K562 treated with DMSO at 1 percent for 4 hours (cell line): ENCODE measurements around the gene SPTLC1. TPM values are rescaled to one million over a fixed set of nuclear protein-coding genes. Genes with fewer than 3 reads are reported as not detected.

ENCODE experiments used
- total RNA-seq: library from RNA; unstranded; fragments of 300-600 nt; gene quantifications from 2 replicates; pipeline ENCODE4 v1.2.3, GENCODE V29; 2022; ENCODE audit not compliant: insufficient read depth

The SPTLC1 gene
- 39.7 and 43.5 TPM in 2 replicates for total RNA-seq

GRCh38 chr9:92115071-92115858, at the start of gene SPTLC1:
TSS of gene SPTLC1 (minus strand) at chr9:92115413. CDS start at chr9:92115370, 43 bp downstream.

Other genes with a start within 250 kb of the SPTLC1 start
- gene ROR2, start 165.2 kb downstream of the SPTLC1 start, total RNA-seq, result 6.5 and 10.1 TPM in 2 replicates
- 190 and 201 TPM in 2 replicates for gene IARS1, start 178.3 kb upstream of the SPTLC1 start, total RNA-seq
- 17.1 and 20.2 TPM in 2 replicates for gene NOL8, start 209.9 kb upstream of the SPTLC1 start, total RNA-seq
- gene CENPP, start 210.5 kb upstream of the SPTLC1 start, total RNA-seq, result 3.7 and 12.8 TPM in 2 replicates